A673 (cell line): ENCODE results near the gene ITCH. TPM values are rescaled to one million over a fixed set of nuclear protein-coding genes. Genes with fewer than 3 reads are reported as not detected.

ENCODE experiments used
- BruUV-seq: library from RNA; stranded (reverse); fragments of 400-500 nt; replicated peaks from 2 replicates; lab custom pipeline; 2021; lab: Mats Ljungman, UMichigan
- CTCF ChIA-PET: fragments of 300-600 bp; sonication (Branson Sonifier 250); formaldehyde crosslinking; loops from one replicate; lab custom pipeline; 2022; ENCODE audit warnings: antibody characterized with exemption; lab: Charles Lee
- POLR2A ChIA-PET: fragments of 300-600 bp; sonication (Branson Sonifier 250); formaldehyde crosslinking; loops from one replicate; lab custom pipeline; 2022; ENCODE audit warnings: antibody characterized with exemption; ENCODE audit not compliant: low non-redundant PET; lab: Charles Lee
- DNase-seq: peaks from one replicate; pipeline ENCODE4 v3.0.0-alpha.2; 2015; ENCODE audit warnings: low spot score
- H3K27ac ChIP-seq: fragments of 200-600 bp; sonication (generic); 2 replicates; pipeline ENCODE4 v1.5.1; 2016; ENCODE audit warnings: mixed run types, low read depth, mild to moderate bottlenecking, mixed read lengths, antibody characterized with exemption, low read length; ENCODE audit not compliant: poor library complexity, severe bottlenecking
- H3K27me3 ChIP-seq: fragments of 200-600 bp; sonication (generic); replicated peaks from 2 replicates; pipeline ENCODE4 v1.6.1; 2017; ENCODE audit warnings: mixed run types, low read depth, mild to moderate bottlenecking, mixed read lengths, antibody characterized with exemption, low read length; ENCODE audit not compliant: insufficient read depth, poor library complexity
- H3K36me3 ChIP-seq: fragments of 200-600 bp; sonication (generic); 2 replicates; pipeline ENCODE4 v1.6.1; 2016; ENCODE audit warnings: mixed run types, mild to moderate bottlenecking, mixed read lengths, antibody characterized with exemption, low read length; ENCODE audit not compliant: insufficient read depth, poor library complexity, severe bottlenecking
- H3K4me1 ChIP-seq: fragments of 200-600 bp; sonication (generic); 2 replicates; pipeline ENCODE4 v1.6.1; 2017; ENCODE audit warnings: mixed run types, mild to moderate bottlenecking, mixed read lengths, antibody characterized with exemption, low read length; ENCODE audit not compliant: insufficient read depth, poor library complexity, severe bottlenecking
- H3K4me3 ChIP-seq: fragments of 200-600 bp; sonication (generic); 2 replicates; pipeline ENCODE4 v1.5.1; 2016; ENCODE audit warnings: low read depth, mixed run types, mild to moderate bottlenecking, mixed read lengths, low read length; ENCODE audit not compliant: poor library complexity, severe bottlenecking
- H3K9me3 ChIP-seq: fragments of 200-600 bp; sonication (generic); 2 replicates; pipeline ENCODE4 v1.6.1; 2016; ENCODE audit warnings: mixed run types, low read depth, mild to moderate bottlenecking, mixed read lengths, antibody characterized with exemption, low read length; ENCODE audit not compliant: poor library complexity, severe bottlenecking
- EZH2 ChIP-seq: fragments of 200-600 bp; sonication (generic); IDR thresholded peaks from 2 replicates; pipeline ENCODE4 v1.6.1; 2017; ENCODE audit warnings: borderline replicate concordance, low read depth, mild to moderate bottlenecking, mixed read lengths, antibody characterized with exemption, low read length; ENCODE audit not compliant: poor library complexity, severe bottlenecking
- intact Hi-C: fragments of 100-400 bp; cut with micrococcal nuclease; formaldehyde crosslinking; loops from one replicate; pipeline ENCODE4 v1.10.0; 2022; ENCODE audit not compliant: unreplicated experiment
- total RNA-seq: library from RNA; stranded (reverse); gene quantifications from 2 replicates; pipeline ENCODE4 v1.2.3, GENCODE V29; 2021
- TF ChIP-seq, protein P1 (sequence below): fragments of 300-800, 200-600 bp; sonication (generic); conservative IDR thresholded peaks from 2 replicates; pipeline ENCODE4 v1.5.1; 2017; ENCODE audit warnings: low read depth, mild to moderate bottlenecking, antibody characterized with exemption, low read length, moderate library complexity, mixed read lengths

ITCH gene
- total RNA-seq, 1 experiment from 2014 or later = 56.2 TPM

DNA sequence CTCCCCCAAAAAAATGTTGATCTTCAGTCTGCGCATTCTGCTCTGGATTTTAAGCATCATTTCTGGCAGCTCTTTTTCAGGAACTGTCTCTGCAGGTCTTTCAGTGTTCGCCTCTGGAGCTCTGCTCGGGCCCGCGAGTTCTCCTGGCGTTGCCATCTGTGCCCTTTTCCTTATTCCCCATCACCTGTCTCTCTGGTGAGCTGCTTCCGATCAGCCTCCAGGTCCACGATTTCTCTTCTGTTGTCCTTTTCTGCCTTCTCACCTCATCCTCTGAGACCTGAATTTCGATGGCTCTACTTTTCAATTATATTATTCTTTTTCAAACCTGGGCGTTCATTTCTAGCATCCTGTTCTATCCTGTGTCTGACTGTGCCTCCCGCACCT is 194.9 kb downstream of the ITCH start:
- no peak for DNase-seq

DNA sequence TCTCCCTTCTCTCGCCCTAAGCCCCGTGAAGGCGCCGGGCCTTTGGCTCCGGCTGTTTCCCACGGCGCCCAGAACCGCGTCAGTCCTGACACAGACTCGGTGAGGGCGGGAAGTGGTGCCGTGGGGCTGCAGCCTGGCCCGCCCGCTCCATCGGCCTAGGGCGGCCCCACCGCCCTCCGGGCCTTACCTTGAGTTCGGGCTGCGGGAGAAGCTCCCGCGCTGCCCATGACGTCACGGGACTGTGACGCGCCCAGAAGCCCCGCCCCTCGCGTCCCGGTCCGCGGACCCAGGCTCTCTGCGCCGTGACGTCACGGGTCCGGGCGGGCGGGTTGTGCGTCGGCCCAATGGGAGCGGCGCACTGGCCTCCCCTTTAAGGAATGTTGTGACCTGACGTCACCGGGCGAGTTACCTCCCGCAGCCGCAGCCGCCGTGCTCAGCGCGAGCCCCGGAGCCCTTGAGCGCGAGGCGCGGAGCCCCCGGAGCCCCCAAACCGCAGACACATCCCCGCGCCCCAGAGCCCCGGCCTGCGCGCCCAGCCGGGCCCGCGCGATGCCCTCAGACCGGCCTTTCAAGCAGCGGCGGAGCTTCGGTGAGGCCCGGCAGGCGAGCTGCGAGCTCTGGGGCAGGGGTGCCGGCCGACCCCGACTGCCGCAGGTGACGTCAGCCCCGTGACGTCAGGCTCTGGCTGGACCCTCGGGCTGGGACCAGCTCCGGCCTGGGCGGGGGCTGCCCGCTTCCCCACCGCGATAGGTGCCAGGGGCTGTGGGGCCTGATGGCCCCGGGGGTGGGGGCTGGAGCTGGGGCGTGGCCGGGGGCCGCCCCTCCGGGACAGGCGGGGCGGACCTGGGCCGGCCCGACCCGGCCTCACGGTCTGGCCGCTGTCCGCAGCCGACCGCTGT is 195.5 kb downstream of the ITCH start, which contains the start of gene MAP1LC3A:
Gene MAP1LC3A (plus strand): TSS at position 399 of the 899 bp plus-strand sequence. CDS start 151 bp downstream, at position 550.
- H3K4me3 ChIP-seq = peak within 1 kb of the TSS; percentile 92
- DNase-seq = peak; percentile 96
- H3K36me3 ChIP-seq = no peaks in the 10 kb centered on the region
- ChIA-PET CTCF (interaction anchor here (0.6 to 1.0 kb wide), 2 partner anchors 17 to 368 kb away, joined by 3 read pairs; no protein-coding TSS in a partner anchor), POLR2A (no interaction called here)
- BruUV-seq = no TSS peak
- H3K9me3 ChIP-seq = no peaks in the 10 kb centered on the region
- TF ChIP-seq, protein P1, sequence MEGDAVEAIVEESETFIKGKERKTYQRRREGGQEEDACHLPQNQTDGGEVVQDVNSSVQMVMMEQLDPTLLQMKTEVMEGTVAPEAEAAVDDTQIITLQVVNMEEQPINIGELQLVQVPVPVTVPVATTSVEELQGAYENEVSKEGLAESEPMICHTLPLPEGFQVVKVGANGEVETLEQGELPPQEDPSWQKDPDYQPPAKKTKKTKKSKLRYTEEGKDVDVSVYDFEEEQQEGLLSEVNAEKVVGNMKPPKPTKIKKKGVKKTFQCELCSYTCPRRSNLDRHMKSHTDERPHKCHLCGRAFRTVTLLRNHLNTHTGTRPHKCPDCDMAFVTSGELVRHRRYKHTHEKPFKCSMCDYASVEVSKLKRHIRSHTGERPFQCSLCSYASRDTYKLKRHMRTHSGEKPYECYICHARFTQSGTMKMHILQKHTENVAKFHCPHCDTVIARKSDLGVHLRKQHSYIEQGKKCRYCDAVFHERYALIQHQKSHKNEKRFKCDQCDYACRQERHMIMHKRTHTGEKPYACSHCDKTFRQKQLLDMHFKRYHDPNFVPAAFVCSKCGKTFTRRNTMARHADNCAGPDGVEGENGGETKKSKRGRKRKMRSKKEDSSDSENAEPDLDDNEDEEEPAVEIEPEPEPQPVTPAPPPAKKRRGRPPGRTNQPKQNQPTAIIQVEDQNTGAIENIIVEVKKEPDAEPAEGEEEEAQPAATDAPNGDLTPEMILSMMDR = no peak
- H3K27ac ChIP-seq = peak within 1 kb of the TSS; percentile 92
- intact Hi-C loops = loop anchor here (5.0 kb wide), 1 partner anchor 149 kb away; no protein-coding TSS in a partner anchor
- no peaks in the 10 kb centered on the region for H3K27me3 ChIP-seq
- H3K4me1 ChIP-seq = no peaks in the 10 kb centered on the region

More for the DNA sequence above, 194.9 kb downstream of the ITCH start:
- TF ChIP-seq EZH2 = no peak
- TF ChIP-seq, protein P1 = no peak
- Histone ChIP-seq H3K4me1 (no peaks in the 10 kb centered on the region), H3K27me3 (no peaks in the 10 kb centered on the region), H3K4me3 (peak overlapping the region; percentile 92), H3K27ac (peak overlapping the region; percentile 92), H3K36me3 (no peaks in the 10 kb centered on the region), H3K9me3 (no peaks in the 10 kb centered on the region)
- no TSS peak for BruUV-seq
- intact Hi-C loops = loop anchor here (5.0 kb wide), 1 partner anchor 149 kb away; no protein-coding TSS in a partner anchor
- POLR2A ChIA-PET = no interaction called here
- CTCF ChIA-PET = interaction anchor here (1.0 kb wide), 1 partner anchor 367 kb away, joined by 3 read pairs; no protein-coding TSS in a partner anchor

DNA sequence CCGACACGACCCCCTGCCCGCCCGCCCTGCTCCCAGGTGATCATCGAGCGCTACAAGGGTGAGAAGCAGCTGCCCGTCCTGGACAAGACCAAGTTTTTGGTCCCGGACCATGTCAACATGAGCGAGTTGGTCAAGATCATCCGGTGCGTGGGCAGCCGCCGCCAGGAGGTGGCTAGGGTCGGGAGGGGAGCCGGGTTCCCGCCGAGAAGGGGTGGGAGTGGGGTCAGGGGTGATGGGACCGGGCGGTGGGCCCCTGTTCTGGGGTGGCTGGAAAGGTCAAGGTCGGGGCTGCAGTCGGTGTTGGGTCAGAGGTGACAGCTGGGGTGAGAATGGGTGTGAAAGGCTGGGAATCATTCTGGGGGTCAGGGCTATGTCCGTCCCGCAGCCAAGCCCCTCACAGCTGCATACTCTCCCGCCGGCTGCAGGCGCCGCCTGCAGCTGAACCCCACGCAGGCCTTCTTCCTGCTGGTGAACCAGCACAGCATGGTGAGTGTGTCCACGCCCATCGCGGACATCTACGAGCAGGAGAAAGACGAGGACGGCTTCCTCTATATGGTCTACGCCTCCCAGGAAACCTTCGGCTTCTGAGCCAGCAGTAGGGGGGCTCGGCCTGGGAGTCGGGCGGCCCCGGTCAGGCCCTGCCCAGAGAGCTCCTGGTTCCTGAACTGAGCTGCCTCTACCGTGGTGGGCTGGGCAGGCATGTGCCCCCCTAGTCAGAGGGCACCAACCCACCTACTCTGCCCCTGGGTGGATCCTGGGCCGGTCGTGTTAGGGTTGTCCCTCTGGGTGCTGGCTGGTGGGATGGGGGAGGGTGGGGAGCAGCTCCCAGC is 196.5 kb downstream of the ITCH start:
- TSS peak; percentile 54 for BruUV-seq
- CTCF ChIA-PET = no interaction called here

More for the DNA sequence above, 196.5 kb downstream of the ITCH start:
- no peak for DNase-seq
- POLR2A ChIA-PET = no interaction called here
- intact Hi-C loops = loop anchor here (5.0 kb wide), 1 partner anchor 148 kb away; no protein-coding TSS in a partner anchor
- Histone ChIP-seq H3K4me3 (peak overlapping the region; percentile 92), H3K9me3 (no peaks in the 10 kb centered on the region), H3K27me3 (no peaks in the 10 kb centered on the region), H3K27ac (no peak overlapping the region), H3K4me1 (no peaks in the 10 kb centered on the region), H3K36me3 (no peaks in the 10 kb centered on the region)
- TF ChIP-seq EZH2 = no peak
- TF ChIP-seq, protein P1 = no peak
